ENCODE results near the gene NKD2.

DNA sequence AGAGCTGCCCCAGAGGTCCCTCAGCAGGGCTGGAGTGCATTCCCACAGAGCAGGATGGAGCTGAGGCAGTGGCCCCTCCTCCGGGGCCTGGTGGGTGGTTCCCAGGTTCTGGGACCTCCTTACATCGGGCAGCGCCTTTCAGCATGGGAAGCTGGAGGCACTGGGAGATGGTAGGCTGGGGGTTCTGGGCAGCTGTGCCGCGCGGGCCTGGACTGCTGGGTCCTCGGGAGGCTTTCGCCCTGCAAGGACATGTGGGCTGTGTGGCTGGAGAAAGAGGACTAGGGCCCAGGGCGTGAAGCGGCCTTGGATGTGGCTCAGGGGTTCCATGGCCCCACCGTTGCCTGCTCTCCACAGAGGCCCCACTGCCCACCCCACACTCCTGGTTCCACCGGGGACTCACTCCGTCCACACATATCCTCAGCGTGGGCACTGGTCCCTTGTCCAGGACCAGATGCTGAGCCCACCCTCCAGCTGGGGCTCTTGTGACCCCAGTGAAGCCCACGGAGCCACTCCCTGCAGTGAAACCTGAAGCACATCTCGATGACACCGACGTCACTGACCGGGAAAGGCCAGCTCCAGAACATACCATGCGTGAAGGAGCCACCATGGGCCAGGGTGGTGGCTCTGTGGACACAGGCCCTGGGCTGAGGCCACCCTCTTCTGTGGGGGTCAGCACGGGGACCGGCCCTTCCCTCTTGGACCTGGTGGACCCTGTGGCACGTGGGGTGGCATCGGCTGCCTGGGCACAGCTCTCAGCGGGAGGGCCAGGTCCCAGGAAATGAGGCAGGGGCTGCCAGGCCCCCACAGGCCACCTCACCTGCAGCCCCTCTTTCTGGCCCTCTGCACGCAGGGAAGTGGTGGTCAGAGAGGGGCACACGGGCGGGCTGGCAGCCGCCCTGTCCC, 31.5 kb upstream of the NKD2 start:
- TF ChIP-seq RAD21 (IDR thresholded peaks at IDR 0.05; ENCODE audit: low read length) (no peak), JUND (IDR thresholded peaks at IDR 0.05) (no peak), TAF1 (IDR thresholded peaks at IDR 0.05; ENCODE audit: borderline replicate concordance, low read depth, low read length) (no peak), TCF12 (IDR thresholded peaks at IDR 0.05) (no peak)
